NOMO-1 treated with dmso at 0.1 percent for 144 hours (cell line): Measurements from ENCODE around the gene SCYL2.

ENCODE experiments used
- DNase-seq: peaks from one replicate; lab custom pipeline; 2025; ENCODE audit not compliant: unreplicated experiment; lab: John Stamatoyannopoulos, UW

Gene SCYL2

GRCh38 chr12:100371146-100371545, 104.2 kb downstream of the SCYL2 start:
- no peak for DNase-seq

- DNase-seq: no peak
These were observed 106.1 kb downstream of the SCYL2 start for GRCh38 chr12:100372853-100373640.

DNA sequence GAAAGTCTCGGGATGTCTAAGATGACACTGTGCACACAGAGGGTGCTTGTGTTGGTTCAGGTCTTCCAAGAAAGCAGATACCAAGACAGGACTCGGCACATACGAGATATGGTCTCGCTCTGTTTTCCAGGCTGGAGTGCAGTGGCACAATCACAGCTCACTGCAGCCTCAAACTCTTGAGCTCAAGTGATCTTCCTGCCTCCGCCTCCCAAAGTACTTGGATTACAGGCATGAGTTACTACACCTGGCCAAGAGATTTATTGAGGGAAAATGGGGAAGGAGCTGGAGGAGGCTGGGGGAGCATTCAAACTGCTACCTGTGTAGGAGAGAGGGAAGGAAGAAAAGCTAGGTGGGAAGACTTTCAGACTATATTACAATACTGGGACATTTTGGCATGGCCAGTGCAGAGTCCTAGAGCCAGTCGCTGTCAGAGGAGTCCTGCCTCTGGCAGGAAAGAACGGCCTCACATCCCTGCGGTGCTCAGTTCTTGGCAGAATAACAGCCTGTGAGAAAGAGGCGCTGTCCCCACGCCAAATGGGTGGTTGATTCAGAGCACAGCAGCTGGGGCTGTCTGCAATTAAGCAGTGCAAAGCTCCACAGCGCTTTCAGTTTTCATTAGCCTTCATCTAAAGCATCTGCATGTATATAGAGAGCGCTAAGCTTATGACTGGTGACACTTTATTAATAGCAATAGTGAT, 108.2 kb downstream of the SCYL2 start:
- DNase-seq: no peak

GRCh38 chr12:100376161-100376560, 109.2 kb downstream of the SCYL2 start:
- no peak for DNase-seq

- DNase-seq: no peak
These were observed 114.4 kb downstream of the SCYL2 start for GRCh38 chr12:100381379-100381778.

- DNase-seq: no peak
These were observed 115.4 kb downstream of the SCYL2 start for GRCh38 chr12:100382338-100382737.

DNA sequence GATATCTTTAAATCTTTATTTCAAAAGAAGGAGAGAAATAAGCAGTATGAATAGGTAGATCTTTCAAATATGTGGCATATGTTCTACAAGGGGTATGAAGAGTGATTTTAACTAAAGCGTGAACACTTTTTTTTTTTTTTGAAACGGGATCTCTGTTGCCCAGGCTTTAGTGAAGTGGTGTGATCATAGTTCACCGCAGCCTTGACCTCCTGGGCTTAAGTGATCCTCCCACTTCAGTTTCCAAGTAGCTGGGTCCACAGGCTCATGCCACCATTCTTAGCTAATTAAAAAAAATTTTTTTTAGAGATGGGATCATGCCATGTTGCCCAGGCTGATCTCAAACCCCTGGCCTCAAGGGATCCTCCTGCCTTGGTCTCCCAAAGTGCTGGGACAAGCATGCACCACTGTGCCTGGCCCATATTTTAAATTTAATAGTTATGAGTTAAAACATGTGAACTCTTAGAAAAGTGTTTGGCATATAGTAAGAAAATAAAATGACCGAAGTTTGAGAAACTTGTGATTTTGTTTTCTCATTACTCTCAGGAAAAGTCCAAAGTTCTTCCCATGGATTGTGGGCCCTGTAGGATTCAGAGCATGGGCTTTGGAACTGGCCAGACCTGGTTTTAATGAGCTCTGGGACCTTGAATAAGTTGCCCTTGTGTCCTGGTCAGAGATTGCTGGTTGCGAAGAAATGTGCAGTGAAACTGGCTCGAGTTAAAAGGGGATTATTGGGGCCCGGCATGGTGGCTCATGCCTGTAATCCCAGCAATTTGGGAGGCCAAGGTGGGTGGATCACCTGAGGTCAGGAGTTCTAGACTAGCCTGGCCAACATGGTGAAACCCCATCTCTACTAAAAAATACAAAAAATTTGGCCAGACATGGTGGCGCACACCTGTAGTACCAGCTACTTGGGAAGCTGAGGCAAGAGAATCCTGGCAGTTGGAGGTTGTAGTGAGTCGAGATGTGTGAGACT, 116.9 kb downstream of the SCYL2 start:
- DNase-seq: no peak

GRCh38 chr12:100384559-100384935, 117.6 kb downstream of the SCYL2 start:
- no peak for DNase-seq

GRCh38 chr12:100388382-100388781, 121.4 kb downstream of the SCYL2 start:
- DNase-seq: no peak
